CD4-positive, alpha-beta T cell treated with Interleukin-21 for 1 hour (primary cell): ENCODE data around the gene GLA.

Source experiments
- DNase-seq: peaks from one replicate; pipeline ENCODE4 v3.0.0-alpha.2; 2020

Gene GLA

DNA sequence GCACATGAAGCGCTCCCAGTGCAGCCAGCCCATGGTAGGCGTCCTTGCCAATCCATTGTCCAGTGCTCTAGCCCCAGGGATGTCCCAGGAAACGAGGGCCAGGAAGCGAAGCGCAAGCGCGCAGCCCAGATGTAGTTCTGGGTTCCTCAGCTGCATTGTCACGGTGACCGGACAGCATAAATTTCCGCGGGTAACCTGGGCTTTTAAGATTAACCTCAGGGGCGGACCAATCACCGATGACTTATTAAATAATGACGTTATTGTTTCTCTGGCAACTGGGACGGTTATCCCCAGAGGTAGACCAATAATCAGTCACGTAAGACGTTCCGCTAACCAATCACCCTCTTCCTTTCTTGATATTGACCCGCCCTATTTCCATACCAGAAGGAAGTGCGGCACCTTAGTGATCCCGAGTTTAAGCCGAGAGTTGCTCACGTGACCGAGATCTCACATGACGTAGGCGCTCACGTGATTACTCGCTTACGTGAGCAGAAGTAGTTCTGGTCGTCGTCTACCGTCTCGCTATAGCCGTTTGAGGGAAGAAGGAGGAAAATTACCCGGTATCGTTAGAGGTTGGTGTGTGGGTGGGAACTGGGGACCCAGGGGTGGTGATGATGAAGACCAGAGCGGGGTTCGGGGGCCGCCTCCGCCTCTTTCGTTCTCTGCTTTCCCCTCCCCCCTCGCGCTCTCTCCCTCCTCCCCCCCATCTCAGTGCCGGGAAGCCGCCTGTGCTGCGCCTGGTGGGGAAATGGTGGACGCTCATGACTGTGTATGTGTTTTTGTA is at the start of gene GLA, which contains the start of gene HNRNPH2:
Gene GLA, minus strand, starts transcription at position 178 of the 784 bp plus-strand sequence. Its CDS starts 22 bp downstream, at position 156.
Gene HNRNPH2, plus strand, starts transcription at position 475 of the 784 bp plus-strand sequence. CDS start 3,767 bp downstream, outside the sequence.
- DNase-seq, result peak; percentile 95

DNA sequence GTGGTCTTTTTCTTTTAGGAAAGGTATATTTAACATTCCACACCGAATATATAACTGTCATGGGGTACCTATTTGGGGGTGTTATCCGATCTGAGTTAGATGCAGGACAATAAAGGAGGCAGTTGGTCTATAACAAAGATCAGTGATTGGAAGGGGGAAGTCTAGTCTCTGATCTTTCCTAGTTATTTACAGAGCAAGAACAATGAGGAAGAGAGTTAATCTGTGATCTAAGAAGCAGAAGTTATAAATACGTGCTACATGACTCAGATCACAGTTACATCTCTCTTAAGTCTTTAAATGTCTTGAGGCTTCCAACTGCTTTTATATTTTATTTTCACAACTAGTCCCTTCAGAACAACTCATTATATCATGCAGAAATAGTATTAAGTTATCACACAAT is 44.3 kb upstream of the GLA start:
- no peak for DNase-seq

DNA sequence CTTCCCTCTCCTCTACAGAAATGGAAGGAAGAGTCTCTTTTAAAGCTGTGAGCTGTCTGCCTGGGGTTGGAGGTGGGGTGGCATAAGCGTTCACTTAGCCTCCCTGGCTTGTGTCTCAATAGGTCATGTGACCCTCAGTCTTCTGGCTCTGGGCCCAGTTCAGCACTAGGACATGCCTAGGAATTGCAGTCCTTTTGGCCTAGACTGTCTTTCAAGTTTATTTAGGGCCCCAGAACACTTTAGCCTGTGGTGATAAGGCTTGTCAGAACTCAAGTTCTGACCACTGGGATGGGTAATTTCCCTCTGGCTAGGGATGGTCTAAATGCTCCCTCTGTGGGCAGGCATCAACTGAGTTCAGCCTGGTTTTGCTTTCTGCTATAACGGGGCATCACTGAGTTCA is 43.2 kb upstream of the GLA start:
- no peak for DNase-seq

DNA sequence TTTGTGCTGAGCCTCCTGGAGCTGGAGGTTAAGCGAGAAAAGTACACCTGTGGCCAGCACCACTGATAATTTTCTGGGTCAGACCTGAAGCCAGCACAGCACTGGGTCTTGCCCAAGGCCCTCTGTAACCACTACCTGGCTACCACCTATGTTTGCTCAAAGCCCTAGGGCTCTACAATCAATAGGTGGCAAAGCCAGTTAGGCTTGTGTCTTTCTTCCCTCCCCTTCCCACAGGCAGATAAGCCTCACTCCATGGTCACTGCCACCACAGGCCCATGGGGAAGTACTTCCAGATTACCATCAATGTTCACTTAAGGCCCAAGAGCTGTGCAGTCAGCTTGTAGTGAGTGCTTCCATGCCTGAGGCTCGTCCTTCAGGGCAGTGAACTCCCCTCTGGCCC is 42.4 kb upstream of the GLA start:
- DNase-seq, result no peak

DNA sequence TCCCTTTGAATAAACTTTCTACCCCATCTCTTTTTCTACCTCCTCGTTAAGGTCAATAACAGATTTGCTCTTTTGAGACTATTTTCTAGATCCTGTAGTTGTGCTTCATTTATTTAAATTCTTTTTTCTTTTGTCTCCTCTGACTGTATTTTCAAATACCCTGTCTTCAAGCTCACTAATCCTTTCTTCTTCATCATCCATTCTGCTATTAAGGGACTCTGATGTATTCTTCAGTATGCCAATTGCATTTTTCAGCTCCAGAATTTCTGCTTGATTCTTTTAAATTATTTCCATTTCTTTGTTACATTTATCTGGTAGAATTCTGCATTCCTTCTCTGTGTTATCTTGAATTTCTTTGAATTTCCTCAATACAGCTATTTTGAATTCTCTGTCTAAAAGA is 41.6 kb upstream of the GLA start:
- DNase-seq, result no peak

DNA sequence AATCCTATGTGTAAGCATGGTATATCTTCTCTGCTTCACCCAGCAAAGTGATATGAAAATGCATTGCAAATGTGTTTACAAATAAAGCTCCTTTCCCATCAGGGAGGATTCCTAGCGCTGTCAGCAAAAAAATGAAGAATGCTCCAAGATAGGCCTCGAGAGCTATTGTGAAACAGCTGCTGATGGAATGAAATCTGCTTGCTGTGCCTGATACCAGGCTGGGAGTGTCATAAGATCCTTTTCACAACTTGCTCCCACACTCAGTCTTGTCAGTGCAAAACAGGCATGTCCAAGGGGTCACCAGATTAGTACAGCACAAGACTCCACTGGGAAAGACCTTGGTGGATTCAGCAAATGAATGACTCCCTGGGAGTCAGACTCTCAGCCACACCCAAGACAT is 34.4 kb upstream of the GLA start:
- no peak for DNase-seq

DNA sequence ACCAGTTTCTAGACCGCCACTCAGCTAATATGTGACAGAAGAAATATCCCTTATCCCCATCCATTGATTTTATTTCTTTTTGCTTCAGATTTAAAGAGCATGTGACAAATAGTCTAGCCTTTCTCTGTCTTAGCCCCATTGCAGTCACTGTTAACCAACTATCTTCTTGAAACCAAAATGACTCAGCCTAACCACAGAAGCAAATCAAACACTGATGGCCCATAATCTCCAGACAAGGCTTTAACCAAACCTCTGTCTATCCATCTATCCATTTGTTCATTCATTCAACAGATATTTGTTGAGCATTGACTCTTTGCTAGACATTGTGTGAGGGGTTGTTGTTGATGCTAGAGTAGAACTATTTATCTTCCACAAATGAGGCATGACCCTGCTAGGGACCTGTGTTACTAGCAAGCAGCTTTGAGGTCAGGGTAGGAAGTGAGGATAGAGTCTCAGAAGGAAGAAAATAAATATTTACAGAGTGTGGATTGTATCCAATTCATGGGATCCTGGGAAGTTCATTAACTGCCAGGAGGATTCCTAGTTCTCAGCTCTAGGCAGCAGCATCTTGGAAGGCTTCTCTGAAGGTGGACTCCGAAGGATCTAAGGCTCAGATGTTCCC is 22.8 kb upstream of the GLA start:
- DNase-seq, result no peak

DNA sequence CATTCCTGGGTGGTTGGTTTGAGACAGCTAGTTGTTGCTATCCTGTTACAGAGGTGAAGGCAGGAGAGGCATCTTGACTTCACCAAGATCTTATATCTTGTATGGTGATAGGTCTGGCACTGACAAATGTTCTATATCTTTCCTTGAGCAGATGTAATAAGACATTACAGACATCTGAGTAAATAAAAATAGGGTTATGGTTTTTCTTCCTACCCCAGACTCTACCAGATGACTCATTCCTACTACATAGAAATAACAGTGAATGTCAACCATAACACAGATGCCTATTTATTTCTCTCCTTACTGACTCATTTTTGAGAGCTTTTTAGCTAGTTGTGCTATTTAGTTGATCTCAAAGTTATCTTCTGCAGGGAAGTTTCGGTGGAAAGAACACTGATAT is 22.2 kb upstream of the GLA start:
- DNase-seq, result no peak

DNA sequence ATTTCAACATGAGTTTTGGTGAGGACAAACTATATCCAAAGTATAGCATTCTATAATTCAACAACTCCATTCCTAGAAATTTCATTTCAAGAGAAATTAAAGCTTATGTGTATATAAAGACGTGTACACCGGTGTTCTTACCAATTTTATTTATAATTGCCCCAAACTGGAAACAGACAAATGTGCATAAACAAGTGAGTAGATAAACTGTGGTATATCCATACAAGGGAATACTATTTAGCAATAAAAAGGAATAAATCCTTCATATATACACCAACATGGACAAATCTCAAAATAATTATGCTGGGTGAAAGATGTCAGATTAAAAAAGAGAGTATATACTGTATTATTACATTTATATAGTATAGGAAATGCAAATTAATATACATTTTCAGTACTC is 20.2 kb upstream of the GLA start:
- no peak for DNase-seq

DNA sequence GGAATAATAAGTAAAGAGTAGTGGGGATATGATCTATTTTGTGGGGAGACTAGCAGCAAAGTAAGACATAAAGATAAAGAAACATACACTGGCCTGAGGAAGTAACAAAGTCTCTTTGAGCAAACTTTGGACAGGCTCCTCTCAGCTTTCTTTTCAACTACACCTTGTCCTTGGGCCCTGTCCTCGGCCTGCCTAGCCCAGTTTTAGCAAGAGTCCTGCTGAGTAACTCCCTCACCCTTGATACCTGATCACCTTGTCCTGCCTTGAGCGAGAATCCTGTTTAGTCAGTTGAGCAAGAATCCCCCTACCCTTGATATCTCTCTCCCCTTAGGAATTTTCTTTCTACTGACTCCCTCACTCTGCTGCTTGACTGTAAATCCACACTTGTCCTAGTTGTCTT is 11.8 kb upstream of the GLA start:
- DNase-seq, result no peak

DNA sequence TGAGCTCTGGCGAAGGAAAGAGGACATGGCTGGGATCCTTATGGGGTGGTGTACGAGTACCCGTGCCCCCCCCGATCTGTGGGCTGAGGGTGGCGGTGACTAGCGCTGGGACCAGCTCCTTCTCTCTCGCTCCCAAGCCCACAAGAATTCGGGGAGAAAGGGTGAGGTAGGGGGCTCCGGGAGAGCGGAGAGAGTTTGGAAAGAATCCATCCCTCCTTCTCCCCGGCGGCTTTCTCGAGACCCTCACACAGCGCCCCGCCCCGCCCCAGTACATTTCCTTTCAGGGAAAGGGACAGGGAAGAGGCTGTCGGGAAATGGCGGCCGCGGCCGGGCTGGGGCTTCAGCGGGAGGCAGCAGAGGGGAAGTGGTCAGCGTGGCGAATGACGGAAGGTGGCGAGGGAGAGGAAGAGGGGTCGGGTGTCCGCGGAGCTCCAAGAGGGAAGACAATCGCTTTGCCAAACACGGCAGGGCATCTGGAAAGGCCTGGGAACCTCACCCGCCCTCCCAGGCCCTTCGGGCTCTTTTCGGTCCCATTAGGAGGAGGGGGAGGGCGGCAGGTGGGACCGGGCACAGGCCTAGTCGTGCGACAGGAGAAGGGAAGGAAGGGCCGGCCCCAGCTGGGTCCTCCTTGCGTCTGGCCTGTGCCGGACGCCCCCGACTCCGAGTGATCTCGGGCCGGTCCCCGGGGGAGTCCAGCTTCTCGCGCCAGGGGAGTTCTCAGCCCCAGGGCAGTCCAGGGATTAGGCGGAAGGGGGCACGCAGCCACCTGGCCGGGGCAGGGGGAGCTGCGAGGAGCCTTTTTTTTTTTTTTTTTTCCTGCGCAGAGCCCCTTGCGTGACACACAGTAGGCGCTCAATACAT is 10.5 kb upstream of the GLA start:
- peak; percentile 53 for DNase-seq

DNA sequence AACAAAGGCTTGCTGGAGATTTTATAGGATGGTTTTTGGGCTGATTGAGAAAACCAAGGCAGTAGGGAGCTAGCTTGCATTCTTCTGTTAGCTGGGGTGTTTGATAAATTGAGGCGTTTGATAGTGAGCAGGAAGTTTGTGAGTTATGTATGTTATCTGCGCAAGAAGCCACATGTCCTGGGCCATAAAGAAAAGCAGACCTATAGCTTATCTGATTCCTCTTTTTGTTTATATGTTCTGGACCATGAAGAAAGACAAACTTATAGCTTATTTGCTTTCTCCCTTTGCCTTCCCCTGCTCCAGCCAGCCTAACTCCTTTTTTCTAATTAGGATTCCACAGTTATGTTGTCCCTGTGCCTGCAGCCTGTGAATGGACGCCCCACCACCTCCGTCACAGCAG is 9.5 kb upstream of the GLA start:
- no peak for DNase-seq

DNA sequence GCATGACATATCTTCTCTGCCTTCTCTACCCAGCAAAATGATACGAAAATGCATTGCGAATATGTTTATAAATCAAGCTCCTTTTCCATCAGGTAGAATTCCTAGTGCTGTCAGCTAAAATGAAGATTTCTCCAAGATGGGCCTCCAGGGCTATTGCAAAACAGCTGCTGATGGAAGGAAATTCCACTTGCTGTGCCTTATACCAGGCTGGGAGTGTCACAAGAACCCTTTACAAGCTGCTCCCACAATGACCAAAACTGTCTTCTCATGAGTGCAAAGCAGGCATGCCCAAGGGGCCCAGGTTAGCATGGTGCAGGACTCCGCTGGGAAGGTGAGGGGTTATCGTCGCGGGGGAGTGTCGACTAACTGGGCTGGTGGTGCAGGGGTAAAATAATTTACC is 9.0 kb upstream of the GLA start:
- DNase-seq, result no peak

DNA sequence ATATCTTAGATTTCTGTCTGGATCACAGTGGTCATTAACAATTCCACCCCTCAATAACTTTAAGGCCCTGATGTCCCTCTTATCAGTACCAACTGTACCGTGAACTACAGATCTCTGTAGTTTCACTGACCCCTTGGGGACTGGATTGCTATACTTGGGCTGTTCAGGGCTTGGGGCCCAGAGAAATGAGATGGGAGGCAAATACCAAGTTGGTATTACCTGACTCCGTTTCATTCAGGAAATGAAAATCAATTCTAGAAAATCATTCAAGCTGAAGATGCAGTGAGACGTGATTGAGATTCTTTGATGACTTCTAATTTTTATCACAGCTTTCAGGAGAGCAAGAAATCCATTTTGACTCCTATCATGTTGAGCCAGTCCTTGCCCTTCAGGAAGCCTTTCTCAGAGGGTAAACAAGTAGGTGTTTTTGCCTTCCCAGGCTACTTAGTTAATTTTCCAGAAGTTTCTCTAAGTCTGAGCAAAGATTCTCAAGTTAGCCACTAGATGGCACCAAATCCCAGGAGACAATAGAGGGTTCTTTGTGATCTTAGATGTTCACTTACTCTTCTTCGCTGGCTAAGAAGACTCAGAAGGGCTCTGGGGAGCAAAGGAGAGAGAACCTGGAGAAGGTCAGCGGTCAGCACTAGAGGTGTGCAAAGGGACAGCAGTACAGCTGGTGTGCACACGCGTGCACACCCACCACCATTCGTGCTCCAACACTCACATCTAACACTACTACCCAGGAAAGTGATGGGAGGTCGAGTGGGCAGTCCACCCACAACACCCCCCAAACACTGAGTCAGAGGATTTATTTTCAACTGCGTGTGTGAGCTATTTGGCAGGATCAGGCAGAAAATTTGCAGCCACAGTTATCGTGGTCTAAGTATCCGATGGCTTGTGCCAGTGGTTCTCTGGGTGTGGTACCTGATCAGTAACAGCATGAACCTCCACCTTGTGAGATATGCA is 7.7 kb upstream of the GLA start:
- peak; percentile 77 for DNase-seq

DNA sequence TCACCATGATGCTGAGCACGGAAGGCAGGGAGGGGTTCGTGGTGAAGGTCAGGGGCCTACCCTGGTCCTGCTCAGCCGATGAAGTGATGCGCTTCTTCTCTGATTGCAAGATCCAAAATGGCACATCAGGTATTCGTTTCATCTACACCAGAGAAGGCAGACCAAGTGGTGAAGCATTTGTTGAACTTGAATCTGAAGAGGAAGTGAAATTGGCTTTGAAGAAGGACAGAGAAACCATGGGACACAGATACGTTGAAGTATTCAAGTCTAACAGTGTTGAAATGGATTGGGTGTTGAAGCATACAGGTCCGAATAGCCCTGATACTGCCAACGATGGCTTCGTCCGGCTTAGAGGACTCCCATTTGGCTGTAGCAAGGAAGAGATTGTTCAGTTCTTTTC is 4.3 kb upstream of the GLA start:
- no peak for DNase-seq

DNA sequence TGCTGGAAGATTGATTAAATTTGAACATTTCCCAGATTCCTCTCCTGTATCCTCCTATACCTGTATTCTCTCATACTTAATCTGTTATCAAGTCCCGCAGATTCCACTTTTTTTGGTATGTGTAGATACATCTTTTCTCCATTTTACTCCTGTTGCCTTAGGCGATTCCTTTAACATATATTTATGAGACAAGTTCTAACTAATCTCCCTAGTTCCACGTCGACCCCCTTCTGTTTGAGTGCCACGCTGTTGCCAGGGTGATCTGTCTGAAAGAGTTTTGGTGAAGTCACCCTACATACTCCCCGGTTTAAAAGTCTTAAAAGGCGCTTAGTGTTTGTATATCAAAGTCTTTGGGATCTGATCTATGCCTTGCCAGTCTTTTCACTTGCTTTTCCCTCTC is 2.7 kb upstream of the GLA start:
- peak; percentile 42 for DNase-seq

DNA sequence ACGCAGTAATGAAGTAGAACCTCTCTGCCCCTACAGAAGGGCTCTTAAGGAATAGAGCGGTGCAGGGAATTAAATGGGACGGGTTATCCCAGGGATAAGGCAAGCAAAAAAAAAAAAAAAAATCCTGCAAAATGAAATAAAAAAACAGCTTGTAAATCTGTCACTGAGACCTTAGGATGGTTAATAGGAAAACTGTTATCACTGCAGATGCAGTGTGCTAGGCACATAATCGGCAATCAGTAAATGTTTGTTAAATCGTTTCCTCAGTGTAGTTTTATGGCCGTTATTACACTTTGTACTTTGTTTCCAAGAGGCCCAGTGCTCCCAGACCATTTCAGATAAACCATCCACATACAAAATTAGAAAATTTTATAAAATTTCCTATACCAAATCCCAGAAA is 1.3 kb upstream of the GLA start:
- no peak for DNase-seq

DNA sequence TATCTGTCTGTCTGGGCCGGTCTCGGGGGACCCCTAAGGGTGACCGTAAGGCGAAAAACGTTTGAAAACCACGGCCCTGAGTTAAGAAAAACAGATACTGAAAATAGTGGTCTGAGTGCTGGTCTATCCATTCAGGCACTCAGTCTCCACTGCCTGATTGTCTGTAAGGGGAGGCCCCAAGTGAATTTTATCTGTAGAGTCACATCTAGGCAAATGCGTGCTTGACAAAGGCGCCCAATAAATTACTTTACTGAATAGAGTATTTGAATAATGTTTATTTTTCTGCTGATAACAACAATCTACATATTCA is 762 bp upstream of the GLA start:
- no peak for DNase-seq

DNA sequence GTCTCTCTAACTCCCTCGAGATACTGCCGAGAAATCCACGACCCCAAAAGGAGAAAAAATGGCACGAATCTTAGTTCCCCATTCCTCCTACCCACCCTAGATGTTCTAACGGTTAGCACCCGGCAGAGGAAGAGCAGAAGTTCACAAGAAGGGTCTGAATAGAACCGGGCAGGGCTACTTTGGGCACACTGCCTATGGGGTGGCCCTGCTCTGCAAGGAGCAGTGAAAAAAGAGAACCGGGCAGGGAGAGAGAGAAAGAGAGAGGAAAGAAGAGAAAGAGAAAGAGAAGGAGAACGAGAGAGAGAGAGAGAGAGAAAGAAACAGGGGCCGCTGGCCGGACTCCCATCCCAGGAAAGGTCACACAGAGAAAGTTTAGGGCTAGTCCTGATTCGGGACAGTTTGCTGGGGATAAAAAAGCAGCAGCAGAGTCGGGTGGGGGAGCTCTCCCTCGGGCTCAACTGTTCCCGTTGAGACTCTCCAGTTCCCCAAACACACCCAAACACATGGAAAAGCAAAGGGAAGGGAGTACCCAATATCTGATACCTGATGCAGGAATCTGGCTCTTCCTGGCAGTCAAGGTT is 468 bp downstream of the GLA start:
- no peak for DNase-seq

DNA sequence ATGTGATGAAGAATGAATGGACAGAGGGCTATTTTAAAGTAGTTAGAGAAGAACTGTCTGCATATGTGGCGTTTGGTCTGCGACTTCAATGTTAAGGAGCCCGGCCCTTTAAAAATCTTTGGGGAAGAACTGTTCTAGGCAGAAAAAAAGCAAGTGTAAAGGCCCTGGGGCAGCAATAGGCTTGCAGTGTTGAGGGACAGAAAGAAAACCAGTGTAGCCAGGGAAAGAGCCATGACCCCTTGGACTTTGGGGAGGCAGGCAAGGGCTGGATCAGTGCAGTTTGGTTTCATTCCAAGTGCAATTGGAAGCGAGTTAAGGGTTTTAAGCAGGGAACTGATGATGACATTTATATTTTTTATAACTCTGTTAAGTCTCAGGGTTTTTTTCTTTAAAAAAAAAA is 7.9 kb downstream of the GLA start:
- DNase-seq, result no peak

DNA sequence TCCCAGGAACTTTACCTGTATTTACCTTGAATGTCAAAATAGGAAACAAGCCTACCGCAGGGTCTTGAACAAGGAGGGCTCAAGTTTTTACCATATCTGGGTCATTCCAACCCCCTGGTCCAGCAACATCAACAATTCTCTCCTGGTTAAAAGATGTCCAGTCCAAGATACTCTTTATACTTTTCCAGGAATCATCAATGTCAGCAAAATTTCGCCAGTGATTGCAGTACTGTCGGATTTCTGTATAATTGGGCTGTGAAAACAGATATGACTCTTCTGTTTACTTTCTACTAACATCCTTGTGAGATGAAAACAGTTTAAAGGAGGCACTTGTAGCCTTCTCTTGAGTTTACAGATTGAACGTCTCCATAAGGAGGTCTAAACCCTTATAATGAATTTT is 9.0 kb downstream of the GLA start:
- DNase-seq, result no peak

DNA sequence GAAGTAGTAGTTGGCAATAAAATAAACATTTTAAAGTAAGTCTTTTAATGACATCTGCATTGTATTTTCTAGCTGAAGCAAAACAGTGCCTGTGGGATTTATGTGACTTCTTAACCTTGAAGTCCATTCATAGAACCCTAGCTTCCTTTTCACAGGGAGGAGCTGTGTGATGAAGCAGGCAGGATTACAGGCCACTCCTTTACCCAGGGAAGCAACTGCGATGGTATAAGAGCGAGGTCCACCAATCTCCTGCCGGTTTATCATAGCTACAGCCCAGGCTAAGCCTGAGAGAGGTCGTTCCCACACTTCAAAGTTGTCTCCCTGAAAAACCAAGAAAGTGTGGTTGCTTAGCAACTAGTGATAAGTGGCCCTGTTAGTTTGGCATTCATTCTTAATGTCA is 9.9 kb downstream of the GLA start:
- DNase-seq, result no peak
